Measurements from ENCODE around the gene LCN6.

DNA sequence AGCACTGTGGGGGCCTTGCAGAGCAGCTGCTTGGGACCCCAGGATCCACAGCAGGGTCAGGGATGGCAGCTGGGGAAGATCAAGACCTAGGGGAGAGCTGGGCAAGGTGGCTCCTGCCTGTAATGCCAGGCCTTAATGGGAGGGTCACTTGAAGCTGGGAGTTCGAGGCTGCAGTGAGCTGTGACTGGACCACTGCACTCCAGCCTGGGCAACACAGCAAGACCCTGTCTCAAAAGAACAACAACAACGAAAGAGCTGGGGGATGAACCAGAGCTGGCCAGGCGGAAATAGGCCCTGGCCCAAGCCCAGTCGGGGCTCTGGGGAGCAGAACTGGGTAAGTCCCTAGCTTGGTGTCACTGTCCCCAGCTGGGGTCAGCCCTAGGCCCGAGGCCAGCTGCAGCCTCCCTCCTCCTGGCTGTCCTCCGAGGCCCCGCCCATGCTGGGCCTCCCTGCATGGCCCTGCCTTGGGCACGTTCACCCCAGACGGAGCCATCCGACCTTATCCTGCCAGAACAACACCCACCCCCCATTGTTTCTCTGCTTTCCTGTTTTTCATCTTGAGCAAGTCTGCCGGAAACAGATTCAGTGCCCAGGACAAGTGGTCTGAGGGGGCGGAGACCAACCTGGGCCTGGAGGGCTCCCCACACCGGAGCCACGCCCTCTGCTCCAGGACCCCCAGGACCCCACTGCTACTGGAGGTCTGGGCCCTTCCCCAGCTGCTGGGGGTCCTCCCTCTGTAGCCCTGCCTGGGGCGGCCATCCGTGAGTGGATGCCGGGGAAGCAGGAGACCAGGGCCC is 34.0 kb downstream of the LCN6 start:
- TF ChIP-seq, protein P1, sequence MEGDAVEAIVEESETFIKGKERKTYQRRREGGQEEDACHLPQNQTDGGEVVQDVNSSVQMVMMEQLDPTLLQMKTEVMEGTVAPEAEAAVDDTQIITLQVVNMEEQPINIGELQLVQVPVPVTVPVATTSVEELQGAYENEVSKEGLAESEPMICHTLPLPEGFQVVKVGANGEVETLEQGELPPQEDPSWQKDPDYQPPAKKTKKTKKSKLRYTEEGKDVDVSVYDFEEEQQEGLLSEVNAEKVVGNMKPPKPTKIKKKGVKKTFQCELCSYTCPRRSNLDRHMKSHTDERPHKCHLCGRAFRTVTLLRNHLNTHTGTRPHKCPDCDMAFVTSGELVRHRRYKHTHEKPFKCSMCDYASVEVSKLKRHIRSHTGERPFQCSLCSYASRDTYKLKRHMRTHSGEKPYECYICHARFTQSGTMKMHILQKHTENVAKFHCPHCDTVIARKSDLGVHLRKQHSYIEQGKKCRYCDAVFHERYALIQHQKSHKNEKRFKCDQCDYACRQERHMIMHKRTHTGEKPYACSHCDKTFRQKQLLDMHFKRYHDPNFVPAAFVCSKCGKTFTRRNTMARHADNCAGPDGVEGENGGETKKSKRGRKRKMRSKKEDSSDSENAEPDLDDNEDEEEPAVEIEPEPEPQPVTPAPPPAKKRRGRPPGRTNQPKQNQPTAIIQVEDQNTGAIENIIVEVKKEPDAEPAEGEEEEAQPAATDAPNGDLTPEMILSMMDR (IDR thresholded peaks at IDR 0.05), result no peak
- no peak for TF ChIP-seq POLR2A (IDR thresholded peaks at IDR 0.05)

All from testis (tissue), 2 donors.